ENCODE data around the gene ELMO1.
A peak's percentile ranks its signal among the peaks of the same experiment; 100 is the strongest.

ELMO1 gene

GRCh38 chr7:36928311-36928710 lies 520.4 kb downstream of the ELMO1 start:
- DNase-seq: peak; percentile 90

- no peak for DNase-seq
Measured at GRCh38 chr7:36925691-36926090, 523.0 kb downstream of the ELMO1 start.

- no peak for DNase-seq
Measured at GRCh38 chr7:36925207-36925606, 523.5 kb downstream of the ELMO1 start.

DNA sequence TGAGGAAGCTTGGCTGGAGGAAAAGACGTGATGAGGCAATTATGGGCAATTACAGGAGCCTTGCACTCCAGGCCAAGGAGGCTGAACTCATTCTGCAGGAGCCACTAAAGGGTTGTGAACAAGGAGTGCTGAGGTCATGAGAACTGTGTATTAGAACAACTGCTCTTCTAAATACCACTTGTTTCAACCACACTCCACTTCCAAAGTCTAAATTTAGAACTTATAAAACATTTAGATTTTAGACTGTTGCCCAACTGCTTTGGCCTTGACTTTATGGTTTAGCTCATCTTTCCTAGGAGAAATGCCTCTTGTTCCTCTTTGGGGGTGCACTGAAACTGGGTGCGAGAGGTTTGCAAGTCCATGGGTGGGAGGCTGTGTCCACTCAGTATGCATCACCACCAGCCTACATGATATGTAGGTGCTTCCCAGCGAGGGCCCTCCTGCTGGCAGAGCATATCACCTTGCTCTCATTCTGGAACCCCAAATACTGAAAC lies 524.7 kb downstream of the ELMO1 start:
- no peak for DNase-seq

- DNase-seq: no peak
Measured at GRCh38 chr7:36923185-36923584, 525.5 kb downstream of the ELMO1 start.

DNA sequence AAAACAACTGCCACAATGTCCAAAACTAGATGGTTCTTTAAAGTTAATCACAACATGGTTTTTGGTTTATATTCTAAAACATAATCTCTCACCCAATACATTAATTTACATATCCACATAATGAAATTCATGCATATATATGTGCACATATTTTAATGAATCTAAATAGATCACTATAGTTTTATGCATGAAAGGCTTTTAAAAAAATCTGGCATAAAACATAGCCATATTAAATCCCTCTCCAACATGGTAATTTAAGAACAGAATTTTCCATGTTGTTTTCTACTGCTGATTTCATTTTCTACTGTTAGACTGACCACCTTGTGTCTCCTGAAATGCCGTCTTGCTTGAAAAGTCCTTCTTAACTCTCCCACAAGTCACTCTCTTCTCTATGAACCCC lies 528.2 kb downstream of the ELMO1 start:
- DNase-seq: no peak

- no peak for DNase-seq
Measured at GRCh38 chr7:36919738-36920137, 528.9 kb downstream of the ELMO1 start.

DNA sequence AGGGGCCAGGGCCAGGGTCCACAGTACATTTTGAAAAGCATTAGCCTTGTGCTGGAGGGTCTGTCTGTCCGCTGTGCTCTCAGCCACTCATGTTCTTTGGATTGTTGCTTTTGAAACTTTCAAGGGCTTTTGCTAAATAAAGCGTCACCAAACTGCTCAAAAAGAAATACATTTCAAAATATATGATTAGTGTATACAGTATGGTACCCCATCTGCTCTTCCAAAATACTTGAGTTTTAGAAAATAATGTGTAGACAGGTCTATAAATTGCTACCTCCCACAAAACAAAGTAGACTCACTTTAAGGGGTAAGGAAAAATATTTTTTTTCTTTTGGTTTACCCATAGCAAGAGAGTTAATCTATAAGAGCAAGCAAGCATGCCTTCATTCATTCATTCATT lies 530.1 kb downstream of the ELMO1 start:
- no peak for DNase-seq

DNA sequence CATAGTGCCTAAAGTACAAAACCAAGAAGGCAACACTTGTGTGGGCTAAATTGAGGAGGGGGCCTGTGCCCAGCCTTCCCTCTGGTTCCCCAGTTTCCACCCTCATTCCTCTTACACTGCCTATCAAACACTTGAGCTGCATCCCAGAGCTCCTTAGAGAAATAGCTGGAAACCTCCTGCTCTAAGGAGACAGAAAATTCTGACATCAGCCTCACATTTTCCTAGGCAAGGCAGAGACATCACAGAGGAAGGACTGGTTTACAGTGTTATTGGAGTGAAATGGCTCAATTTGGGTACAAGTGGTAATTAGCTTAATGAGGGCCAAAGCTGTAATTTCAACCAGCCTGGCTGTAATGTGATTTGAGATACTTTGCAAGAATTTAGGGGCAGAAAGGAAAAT lies 532.0 kb downstream of the ELMO1 start:
- no peak for DNase-seq

GRCh38 chr7:36916116-36916515 lies 532.5 kb downstream of the ELMO1 start:
- no peak for DNase-seq

DNA sequence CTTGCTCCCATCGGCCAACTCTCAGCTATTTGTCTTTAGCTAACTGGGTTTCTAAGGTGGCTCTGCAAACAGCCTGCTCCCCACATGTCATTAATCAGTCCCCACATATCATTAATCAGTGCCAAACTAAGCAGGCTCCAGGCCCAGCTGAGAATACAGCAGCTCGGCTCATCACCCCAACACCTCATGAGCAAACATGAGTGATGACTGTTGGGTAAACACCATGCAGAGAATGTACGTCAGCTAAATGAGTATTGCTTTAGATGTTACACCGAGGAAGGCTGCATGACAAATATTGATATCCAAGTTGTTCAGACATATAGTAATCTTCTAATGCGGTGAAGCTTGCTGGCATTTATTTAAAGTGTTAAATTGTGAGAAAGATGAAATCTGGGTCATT lies 536.9 kb downstream of the ELMO1 start:
- DNase-seq: no peak

- no peak for DNase-seq
Measured at GRCh38 chr7:36910859-36911258, 537.8 kb downstream of the ELMO1 start.

DNA sequence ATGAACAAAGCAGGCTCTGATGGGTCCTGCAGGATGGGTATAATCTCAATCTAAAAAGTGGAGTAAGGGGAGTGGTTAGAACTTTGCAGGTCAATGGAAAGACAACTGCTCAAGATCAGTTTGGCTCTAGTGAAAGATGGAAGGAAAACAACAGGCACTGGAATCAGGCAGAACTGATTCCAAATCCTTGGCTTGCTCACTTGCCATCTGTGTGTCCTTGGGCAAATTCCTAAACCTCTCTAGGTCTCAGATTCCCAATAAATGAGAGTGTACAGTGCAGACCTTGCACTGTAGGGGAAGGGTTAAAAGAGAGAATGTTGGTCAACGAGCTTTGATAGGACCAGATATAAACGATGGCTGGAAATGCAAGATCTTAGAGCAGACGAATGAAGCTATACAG lies 538.3 kb downstream of the ELMO1 start:
- no peak for DNase-seq

- DNase-seq: no peak
Measured at GRCh38 chr7:36906956-36907635, 541.6 kb downstream of the ELMO1 start.

GRCh38 chr7:36906448-36906847 lies 542.2 kb downstream of the ELMO1 start:
- no peak for DNase-seq

- DNase-seq: no peak
Measured at GRCh38 chr7:36905841-36906240, 542.8 kb downstream of the ELMO1 start.

DNA sequence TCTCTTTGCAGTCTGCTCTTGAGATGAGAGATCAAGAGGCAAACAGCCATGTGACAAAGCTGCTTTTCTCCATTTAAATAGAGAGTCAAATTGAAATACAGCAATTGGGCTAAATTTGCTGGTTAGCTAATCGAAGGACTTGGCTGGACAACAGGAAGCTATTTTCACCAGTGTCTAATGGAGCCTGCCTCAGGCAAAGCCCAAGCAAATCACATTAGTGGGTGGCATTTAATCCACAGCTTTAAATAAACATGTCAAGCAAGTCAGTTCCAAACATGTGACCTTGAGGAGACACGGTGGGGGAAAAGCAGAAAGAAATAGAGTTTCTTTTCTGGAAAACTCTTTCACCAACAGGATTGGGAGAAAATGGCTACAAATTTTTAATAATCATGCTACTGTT lies 543.9 kb downstream of the ELMO1 start:
- no peak for DNase-seq

GRCh38 chr7:36904101-36904500 lies 544.6 kb downstream of the ELMO1 start:
- DNase-seq: no peak

DNA sequence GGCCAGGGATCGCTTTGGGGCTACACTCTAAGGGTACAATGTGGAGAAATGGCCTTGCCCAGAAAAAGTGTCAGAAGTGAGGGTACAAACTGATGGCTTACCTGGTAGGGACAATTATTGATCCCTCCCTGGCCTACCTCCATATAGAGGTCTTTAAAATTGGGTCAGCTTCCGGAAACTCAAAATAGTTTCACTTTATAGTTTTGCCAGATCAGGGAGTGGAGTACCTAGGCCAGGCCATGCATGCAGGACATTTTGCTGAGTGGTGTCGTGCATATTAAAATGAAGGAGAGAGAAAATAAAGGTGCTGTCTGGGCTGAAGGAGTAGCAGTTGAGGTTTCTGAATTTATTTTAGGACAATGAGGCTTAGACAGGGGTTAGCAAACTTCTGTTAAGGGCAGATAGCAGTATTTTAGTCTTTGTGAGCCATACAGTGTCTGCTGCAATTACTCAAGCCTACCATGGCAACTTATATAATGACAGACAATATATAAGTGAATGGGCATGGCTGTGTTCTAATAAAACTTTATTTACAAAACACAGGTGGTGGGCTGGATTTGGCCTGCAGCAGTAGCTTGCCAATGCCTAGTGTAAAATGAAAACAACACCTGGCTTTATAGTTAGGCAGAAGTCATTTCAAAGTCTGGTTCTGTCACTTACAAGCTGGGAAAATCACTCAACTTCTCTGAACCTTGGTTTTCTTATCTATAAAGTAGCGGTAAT lies 547.5 kb downstream of the ELMO1 start:
- DNase-seq: no peak

DNA sequence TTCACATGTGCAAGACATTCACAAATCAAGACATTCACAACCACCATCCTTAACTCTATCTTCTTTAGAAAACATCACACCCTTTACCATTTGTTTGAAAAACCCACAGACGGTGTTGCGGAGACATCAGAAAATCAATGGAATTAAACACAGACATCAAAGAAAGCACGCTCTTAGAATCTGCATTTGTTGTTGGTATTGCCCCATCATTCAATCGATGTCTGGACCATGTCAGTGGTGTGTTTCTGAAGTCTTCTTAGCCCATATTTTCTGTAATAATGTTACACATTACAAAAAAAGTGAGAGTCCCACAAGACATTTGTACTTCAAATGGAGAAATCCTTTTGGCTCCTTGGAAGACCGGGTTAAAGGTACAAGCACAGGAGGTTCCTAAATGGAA lies 550.5 kb downstream of the ELMO1 start:
- no peak for DNase-seq

DNA sequence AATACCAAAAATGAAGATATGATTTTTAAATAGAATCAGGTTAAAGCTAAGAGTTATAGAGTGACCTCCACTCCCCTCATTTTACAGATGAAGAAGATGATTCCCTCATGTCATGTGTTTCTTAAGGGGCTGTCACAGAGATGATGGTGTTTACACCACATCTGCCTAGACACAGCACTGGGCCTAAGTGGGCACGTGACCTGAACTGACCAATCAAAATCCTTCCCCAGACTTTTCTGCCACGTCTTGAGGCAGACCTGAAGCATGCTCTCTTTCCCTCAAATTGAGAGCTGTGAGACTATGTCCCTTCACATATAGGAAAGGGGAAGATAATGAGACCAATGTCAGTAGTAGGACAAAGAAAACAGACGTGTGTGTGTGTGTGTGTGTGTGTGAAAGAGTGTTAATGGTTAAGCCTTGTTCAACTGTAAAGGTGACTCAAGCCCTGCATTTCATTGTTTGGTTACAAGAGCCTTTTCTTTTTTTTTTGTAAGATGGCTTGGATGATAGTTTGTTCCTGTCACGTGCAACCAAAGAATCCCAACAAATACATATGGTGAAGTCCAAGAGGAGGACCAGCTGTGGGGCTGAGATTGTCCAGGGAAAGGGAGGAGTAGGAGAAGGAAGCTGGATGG lies 551.6 kb downstream of the ELMO1 start:
- no peak for DNase-seq

DNA sequence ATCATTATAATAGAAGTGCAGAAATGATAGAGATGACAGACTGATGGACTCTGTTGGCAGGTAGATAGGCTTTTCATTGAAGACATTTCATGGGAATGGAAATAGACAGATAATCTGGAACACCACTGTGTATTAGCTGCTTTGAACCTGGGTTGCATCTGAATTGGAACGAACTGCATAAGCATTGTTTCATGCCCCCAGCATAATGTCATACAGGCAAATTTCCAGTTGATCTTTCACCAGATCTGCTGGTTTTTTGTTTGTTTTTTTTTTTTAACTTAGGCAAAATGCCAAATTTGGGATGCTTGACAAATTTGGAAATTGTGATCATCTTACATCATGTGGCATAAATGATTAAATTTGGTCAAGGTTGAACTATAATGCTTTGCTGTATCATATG lies 552.2 kb downstream of the ELMO1 start:
- DNase-seq: no peak

DNA sequence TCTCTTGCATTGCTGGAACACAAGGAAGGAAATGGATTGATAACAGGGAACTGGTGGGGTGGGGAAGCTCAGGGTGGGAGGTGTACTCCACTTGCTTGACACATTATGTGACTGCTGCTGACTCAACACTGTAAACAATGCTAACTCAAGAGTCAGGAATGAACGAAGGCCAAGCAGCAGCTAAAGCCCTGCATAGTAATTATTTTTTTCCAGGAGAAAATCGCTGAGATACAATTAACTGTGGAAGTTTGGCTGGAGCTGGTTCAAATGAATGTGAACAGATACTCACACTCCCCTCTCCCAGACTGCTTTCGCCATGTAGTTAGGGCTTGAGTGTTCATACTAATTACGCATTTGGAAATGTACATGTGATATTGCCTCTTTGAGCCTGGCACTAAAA lies 553.5 kb downstream of the ELMO1 start:
- no peak for DNase-seq

DNA sequence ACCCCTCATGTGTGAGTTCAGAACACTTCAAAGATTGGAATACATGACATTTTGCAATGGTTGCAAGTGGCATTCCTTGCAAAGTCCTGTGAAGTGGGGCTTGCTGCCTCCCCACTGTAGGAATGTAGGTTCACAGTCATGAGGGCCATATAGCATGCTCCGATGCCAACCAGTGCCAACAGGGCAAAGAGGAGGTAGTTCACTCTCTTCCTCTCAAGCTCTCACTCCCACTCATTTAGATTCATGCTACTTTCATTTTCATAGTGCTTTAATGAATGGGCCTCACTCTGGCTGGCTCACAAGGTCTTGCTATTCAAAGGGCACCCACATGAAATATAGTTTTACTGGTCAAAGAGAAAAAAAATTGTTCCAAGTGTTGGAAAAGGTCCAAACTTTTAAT lies 554.5 kb downstream of the ELMO1 start:
- no peak for DNase-seq
